Activated naive CD8-positive, alpha-beta T cell treated with anti-CD3 and anti-CD28 coated beads, Interleukin-2, amount 10 ng/mL, durations not matched to agents 7 days and 5 days (primary cell): ENCODE data around the gene FOXD1. TPM values are rescaled to one million over a fixed set of nuclear protein-coding genes. Genes with fewer than 3 reads are reported as not detected.

ENCODE experiments used
- ATAC-seq: fragments of 150-1000 bp; cut with Tn5 transposase; one replicate; pipeline ENCODE4 v1.10.0; 2021; ENCODE audit warnings: low read depth, moderate library complexity
- POLR2A ChIA-PET: fragments of 350-600 bp; sonication (Branson Sonifier 250); formaldehyde crosslinking; loops from one replicate; lab custom pipeline; 2021; ENCODE audit warnings: antibody characterized with exemption; lab: Charles Lee
- DNase-seq: peaks from one replicate; pipeline ENCODE4 v3.0.0; 2021
- H3K27ac Mint-ChIP-seq: one replicate; pipeline ENCODE4 v1.8.0; 2022; ENCODE audit warnings: mild to moderate bottlenecking, mixed read lengths
- H3K27me3 Mint-ChIP-seq: one replicate; pipeline ENCODE4 v1.8.0; 2022; ENCODE audit warnings: mild to moderate bottlenecking, moderate library complexity, mixed read lengths
- H3K36me3 Mint-ChIP-seq: one replicate; pipeline ENCODE4 v1.8.0; 2021; ENCODE audit warnings: mild to moderate bottlenecking, mixed read lengths
- H3K4me1 Mint-ChIP-seq: one replicate; pipeline ENCODE4 v1.8.0; 2021; ENCODE audit warnings: mixed read lengths
- H3K4me3 Mint-ChIP-seq: one replicate; pipeline ENCODE4 v1.8.0; 2022; ENCODE audit warnings: mild to moderate bottlenecking, moderate library complexity, mixed read lengths
- H3K9me3 Mint-ChIP-seq: one replicate; pipeline ENCODE4 v1.8.0; 2021; ENCODE audit warnings: mixed read lengths
- total RNA-seq, 2 experiments: library from RNA; stranded (reverse); gene quantifications; one replicate each; pipeline ENCODE4 v1.2.3, GENCODE V29; 2021

The FOXD1 gene
- total RNA-seq, 2 experiments from 2014 or later: 0.14 TPM; not detected in 1

- H3K36me3 Mint-ChIP-seq: peaks cover 1% of the 10 kb centered on the region
- H3K9me3 Mint-ChIP-seq: no peaks in the 10 kb centered on the region
- H3K27me3 Mint-ChIP-seq: peaks cover 54% of the 10 kb centered on the region
- peaks cover 4% of the 10 kb centered on the region for H3K4me1 Mint-ChIP-seq
- ATAC-seq (no peak), DNase-seq (no peak)
- POLR2A ChIA-PET: no interaction called here
- H3K4me3 Mint-ChIP-seq: no peak overlapping the region
- no peak overlapping the region for H3K27ac Mint-ChIP-seq
Observed at GRCh38 chr5:73431204-73431851, 17.2 kb downstream of the FOXD1 start.

DNA sequence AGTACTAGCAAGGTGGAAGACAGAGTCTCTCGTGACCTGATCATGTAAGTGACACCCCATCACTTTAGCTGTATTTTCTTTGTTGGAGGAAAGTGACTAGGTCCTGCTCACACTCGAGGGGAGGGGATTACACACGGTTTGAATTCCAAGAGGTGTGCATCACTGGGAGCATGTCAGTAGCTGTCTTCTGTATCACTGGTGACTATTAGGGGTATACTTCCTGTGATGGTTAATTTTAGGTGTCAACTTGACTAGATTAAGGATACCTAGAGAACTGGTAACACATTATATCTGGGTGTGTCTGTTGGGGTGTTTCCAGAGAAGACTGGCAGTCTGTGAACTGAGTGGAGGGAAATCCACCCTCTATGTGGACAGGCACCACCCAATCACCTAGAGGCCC is 22.5 kb downstream of the FOXD1 start:
- H3K9me3 Mint-ChIP-seq: no peaks in the 10 kb centered on the region
- H3K27ac Mint-ChIP-seq: no peak overlapping the region

GRCh38 chr5:73424556-73424977 is 24.0 kb downstream of the FOXD1 start:
- no peak for ATAC-seq
- POLR2A ChIA-PET: no interaction called here

More for the DNA sequence above, 22.5 kb downstream of the FOXD1 start:
- no peaks in the 10 kb centered on the region for H3K36me3 Mint-ChIP-seq
- POLR2A ChIA-PET: no interaction called here
- DNase-seq (no peak), ATAC-seq (no peak)
- no peaks in the 10 kb centered on the region for H3K4me1 Mint-ChIP-seq
- peaks cover 49% of the 10 kb centered on the region for H3K27me3 Mint-ChIP-seq
- H3K4me3 Mint-ChIP-seq: no peak overlapping the region

DNA sequence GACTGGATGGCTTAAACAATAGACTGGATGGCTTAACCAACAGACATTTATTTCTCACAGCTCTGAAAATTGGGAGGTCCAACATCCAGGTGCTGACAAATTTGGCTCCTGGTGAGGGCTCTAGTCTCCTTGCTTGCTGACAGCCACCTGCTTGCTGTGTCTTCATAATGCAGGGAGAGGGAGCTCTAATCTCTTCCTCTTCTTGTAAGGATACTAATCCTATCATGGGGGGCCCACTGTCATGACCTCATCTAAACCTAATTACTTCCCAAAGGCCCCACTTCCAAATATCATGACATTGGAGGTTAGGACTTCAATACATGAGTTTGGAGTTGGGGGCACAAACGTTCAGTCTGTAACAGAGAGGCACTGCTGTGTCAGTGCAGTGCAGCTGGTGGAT is 26.4 kb downstream of the FOXD1 start:
- H3K27me3 Mint-ChIP-seq: peaks cover 74% of the 10 kb centered on the region

More at GRCh38 chr5:73424556-73424977, 24.0 kb downstream of the FOXD1 start:
- Mint-ChIP-seq H3K27me3 (peaks cover 55% of the 10 kb centered on the region), H3K4me3 (no peak overlapping the region), H3K36me3 (no peaks in the 10 kb centered on the region), H3K9me3 (no peaks in the 10 kb centered on the region), H3K4me1 (peaks cover 1% of the 10 kb centered on the region), H3K27ac (no peak overlapping the region)
- DNase-seq: no peak

GRCh38 chr5:73420666-73421065 is 27.9 kb downstream of the FOXD1 start:
- H3K27ac Mint-ChIP-seq: no peak overlapping the region
- H3K4me3 Mint-ChIP-seq: no peak overlapping the region
- POLR2A ChIA-PET: no interaction called here
- ATAC-seq (no peak), DNase-seq (no peak)
- H3K4me1 Mint-ChIP-seq: peaks cover 1% of the 10 kb centered on the region
- H3K9me3 Mint-ChIP-seq: no peaks in the 10 kb centered on the region
- no peaks in the 10 kb centered on the region for H3K36me3 Mint-ChIP-seq
- H3K27me3 Mint-ChIP-seq: peaks cover 85% of the 10 kb centered on the region

More for the DNA sequence above, 26.4 kb downstream of the FOXD1 start:
- Mint-ChIP-seq H3K36me3 (no peaks in the 10 kb centered on the region), H3K27ac (no peak overlapping the region), H3K4me3 (no peak overlapping the region), H3K4me1 (peaks cover 1% of the 10 kb centered on the region), H3K9me3 (no peaks in the 10 kb centered on the region)
- no peak for ATAC-seq
- no peak for DNase-seq
- POLR2A ChIA-PET: no interaction called here

GRCh38 chr5:73419465-73420390 is 28.8 kb downstream of the FOXD1 start:
- H3K4me3 Mint-ChIP-seq: no peak overlapping the region
- H3K36me3 Mint-ChIP-seq: no peaks in the 10 kb centered on the region
- peaks cover 85% of the 10 kb centered on the region for H3K27me3 Mint-ChIP-seq
- H3K4me1 Mint-ChIP-seq: peaks cover 1% of the 10 kb centered on the region
- H3K9me3 Mint-ChIP-seq: no peaks in the 10 kb centered on the region
- POLR2A ChIA-PET: no interaction called here
- ATAC-seq: no peak
- peak; percentile 30 for DNase-seq
- no peak overlapping the region for H3K27ac Mint-ChIP-seq

GRCh38 chr5:73419117-73419464 is 29.5 kb downstream of the FOXD1 start:
- POLR2A ChIA-PET: no interaction called here
- no peak for DNase-seq
- Mint-ChIP-seq H3K36me3 (no peaks in the 10 kb centered on the region), H3K27ac (no peak overlapping the region), H3K9me3 (no peaks in the 10 kb centered on the region), H3K4me1 (peaks cover 1% of the 10 kb centered on the region), H3K4me3 (no peak overlapping the region), H3K27me3 (peaks cover 78% of the 10 kb centered on the region)
- no peak for ATAC-seq

DNA sequence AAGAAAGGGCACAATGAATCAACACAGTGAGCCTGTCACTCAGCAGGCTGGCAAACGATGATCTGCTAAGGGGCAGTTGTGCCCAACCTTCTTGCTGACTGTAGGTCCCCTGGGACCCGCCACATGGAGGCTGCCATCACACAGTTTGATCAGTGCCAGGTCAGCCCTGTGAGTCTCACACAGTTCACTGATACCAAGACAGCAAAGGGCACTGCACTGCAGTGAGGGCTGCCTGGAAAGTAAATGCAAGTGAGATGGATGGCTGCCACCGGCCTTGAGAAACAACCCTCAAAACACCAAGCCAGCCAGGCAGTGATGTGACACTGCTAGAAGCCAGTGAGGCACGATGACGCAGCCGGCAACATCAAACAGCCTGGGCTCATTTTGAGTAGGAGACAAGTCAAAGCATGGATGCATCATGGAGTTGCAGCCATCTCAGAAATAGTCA is 30.3 kb downstream of the FOXD1 start:
- no peak overlapping the region for H3K27ac Mint-ChIP-seq
- ATAC-seq: no peak
- no peak overlapping the region for H3K4me3 Mint-ChIP-seq
- no peaks in the 10 kb centered on the region for H3K36me3 Mint-ChIP-seq
- H3K4me1 Mint-ChIP-seq: peaks cover 1% of the 10 kb centered on the region
- H3K27me3 Mint-ChIP-seq: peaks cover 79% of the 10 kb centered on the region
- no peaks in the 10 kb centered on the region for H3K9me3 Mint-ChIP-seq
- no peak for DNase-seq
- POLR2A ChIA-PET: no interaction called here

DNA sequence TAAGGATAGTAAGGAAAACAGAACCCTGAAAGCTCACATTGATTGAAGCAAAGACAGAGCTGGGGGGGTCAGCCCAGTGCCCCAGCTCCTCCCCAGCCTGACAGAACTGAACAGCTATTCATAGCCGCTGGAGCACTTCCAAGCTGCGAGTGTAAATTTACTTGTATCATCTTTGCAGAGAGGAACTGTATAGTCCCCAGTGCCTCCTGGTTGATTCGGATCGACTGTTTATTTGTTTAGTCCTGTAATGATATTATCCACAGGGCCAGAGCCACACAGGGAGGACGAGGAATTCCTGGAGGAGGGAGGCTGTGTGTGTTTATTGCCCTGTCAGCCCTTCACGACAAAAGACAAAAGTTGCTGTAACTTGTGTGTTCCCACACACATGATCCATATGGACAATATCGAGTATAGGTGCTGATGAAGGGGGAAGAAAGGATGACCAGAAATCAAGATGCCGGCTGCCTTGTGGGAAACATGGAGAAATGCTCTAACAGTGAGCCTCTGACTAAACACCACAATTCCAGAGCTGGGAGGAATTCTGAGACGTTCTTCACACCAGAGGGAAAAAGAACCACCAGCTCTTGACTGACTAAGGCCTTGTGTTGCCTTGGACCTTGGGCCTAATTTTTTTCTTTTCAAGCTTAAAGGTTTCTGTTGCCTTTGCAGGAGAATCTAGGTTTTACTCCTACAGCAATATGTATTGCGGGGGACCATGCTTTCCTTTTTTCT is 31.1 kb downstream of the FOXD1 start:
- POLR2A ChIA-PET: no interaction called here
- Mint-ChIP-seq H3K9me3 (no peaks in the 10 kb centered on the region), H3K27ac (no peak overlapping the region), H3K27me3 (peaks cover 76% of the 10 kb centered on the region), H3K4me3 (no peak overlapping the region), H3K36me3 (no peaks in the 10 kb centered on the region), H3K4me1 (peaks cover 1% of the 10 kb centered on the region)
- no peak for ATAC-seq
- no peak for DNase-seq

GRCh38 chr5:73415617-73416016 is 33.0 kb downstream of the FOXD1 start:
- no peak for DNase-seq
- no peaks in the 10 kb centered on the region for H3K36me3 Mint-ChIP-seq
- POLR2A ChIA-PET: no interaction called here
- no peak overlapping the region for H3K27ac Mint-ChIP-seq
- no peaks in the 10 kb centered on the region for H3K9me3 Mint-ChIP-seq
- ATAC-seq: no peak
- H3K27me3 Mint-ChIP-seq: peaks cover 60% of the 10 kb centered on the region
- H3K4me3 Mint-ChIP-seq: no peak overlapping the region
- H3K4me1 Mint-ChIP-seq: peaks cover 1% of the 10 kb centered on the region

GRCh38 chr5:73415171-73415570 is 33.4 kb downstream of the FOXD1 start:
- Mint-ChIP-seq H3K27ac (no peak overlapping the region), H3K9me3 (no peaks in the 10 kb centered on the region), H3K4me1 (peaks cover 1% of the 10 kb centered on the region), H3K4me3 (no peak overlapping the region), H3K27me3 (peaks cover 56% of the 10 kb centered on the region), H3K36me3 (no peaks in the 10 kb centered on the region)
- DNase-seq (no peak), ATAC-seq (no peak)
- POLR2A ChIA-PET: no interaction called here

- no peaks in the 10 kb centered on the region for H3K4me1 Mint-ChIP-seq
- no peak for ATAC-seq
- DNase-seq: no peak
- H3K4me3 Mint-ChIP-seq: no peak overlapping the region
- peaks cover 33% of the 10 kb centered on the region for H3K27me3 Mint-ChIP-seq
- POLR2A ChIA-PET: no interaction called here
- H3K9me3 Mint-ChIP-seq: no peaks in the 10 kb centered on the region
- no peak overlapping the region for H3K27ac Mint-ChIP-seq
- H3K36me3 Mint-ChIP-seq: no peaks in the 10 kb centered on the region
Observed at GRCh38 chr5:73412597-73412988, 36.0 kb downstream of the FOXD1 start.

- no peak overlapping the region for H3K4me3 Mint-ChIP-seq
- H3K27ac Mint-ChIP-seq: no peak overlapping the region
- ATAC-seq (no peak), DNase-seq (no peak)
- peaks cover 30% of the 10 kb centered on the region for H3K27me3 Mint-ChIP-seq
- H3K36me3 Mint-ChIP-seq: no peaks in the 10 kb centered on the region
- H3K9me3 Mint-ChIP-seq: no peaks in the 10 kb centered on the region
- POLR2A ChIA-PET: no interaction called here
- no peaks in the 10 kb centered on the region for H3K4me1 Mint-ChIP-seq
Observed at GRCh38 chr5:73411936-73412596, 36.5 kb downstream of the FOXD1 start.
